ENCODE data around the gene PROSER3. TPM values are rescaled to one million over a fixed set of nuclear protein-coding genes. Genes with fewer than 3 reads are reported as not detected.
A peak's percentile ranks its signal among the peaks of the same experiment; 100 is the strongest.

Gene PROSER3
- total and polyA plus RNA-seq, 2 donors (not counting 1 experiment from before 2014, with no cell fraction given), result 26.0 to 61.0 TPM

GRCh38 chr19:35796645-35797542 is 38.9 kb downstream of the PROSER3 start:
- ATAC-seq (ENCODE audit: low read depth), result no peak
- intact Hi-C loops (cut with micrococcal nuclease), result no loop called here
- H3K4me3 Mint-ChIP-seq, result no peak overlapping the region
- no peak for TF ChIP-seq CTCF (IDR thresholded peaks at IDR 0.05)
- no peak for TF ChIP-seq EZH2 (IDR thresholded peaks at IDR 0.05; ENCODE audit: borderline replicate concordance, insufficient read depth, low read depth, low read length, poor library complexity, severe bottlenecking)
- H3K4me2 ChIP-seq (replicated peaks; ENCODE audit: low read depth, low read length, poor library complexity, severe bottlenecking), result peak overlapping the region; percentile 30
- H3K27ac Mint-ChIP-seq, result no peak overlapping the region
- H3K27me3 ChIP-seq (replicated peaks in 1 of 4; ENCODE audit: control extremely low read depth in 1 of 4, control insufficient read depth in 3 of 4, insufficient read depth in 4 of 4, low read length in 3 of 4), result peaks cover 0 to 17% (median 3%) of the 10 kb centered on the region in 4 experiments
- no peaks in the 10 kb centered on the region for H4K20me1 ChIP-seq (ENCODE audit: control insufficient read depth, insufficient read depth, low read length, poor library complexity, severe bottlenecking)
- H3K4me3 ChIP-seq (ENCODE audit: control extremely low read depth in 1 of 5, extremely low read depth in 1 of 5, insufficient read depth in 1 of 5, low read depth in 2 of 5, low read length in 4 of 5), result no peak overlapping the region
- DNase-seq, result no peak
- no peak overlapping the region for H3K9ac ChIP-seq (ENCODE audit: low read length)
- peaks cover 0 to 5% of the 10 kb centered on the region in 2 donors for H3K4me1 ChIP-seq (ENCODE audit: control insufficient read depth in 2 of 2, insufficient read depth in 2 of 2, low read length in 2 of 2)
- no peaks in the 10 kb centered on the region for H3K79me2 ChIP-seq (ENCODE audit: control insufficient read depth, insufficient read depth, low read length)
- H2AFZ ChIP-seq (ENCODE audit: insufficient read depth, low read depth, low read length, poor library complexity, severe bottlenecking), result no peak overlapping the region
- POLR2A ChIA-PET, result interaction anchor here (0.7 kb wide), 1 partner anchor 389 kb away, joined by 6 read pairs; no protein-coding TSS in a partner anchor
- no peaks in the 10 kb centered on the region for H3K9me3 Mint-ChIP-seq (ENCODE audit: insufficient read depth)
- H3K36me3 ChIP-seq (replicated peaks in 1 of 2; ENCODE audit: control extremely low read depth in 1 of 2, control insufficient read depth in 1 of 2, extremely low read depth in 1 of 2, insufficient read depth in 2 of 2, low read length in 1 of 2), result no peaks in the 10 kb centered on the region
- 26% methylated on average over 38 of the region's 39 CpGs for WGBS (ENCODE audit: insufficient coverage)
- no peak overlapping the region for H3K27ac ChIP-seq (ENCODE audit: low read length in 2 of 2)
- H3K9me3 ChIP-seq (ENCODE audit: control extremely low read depth in 1 of 3, control insufficient read depth in 2 of 3, insufficient read depth in 1 of 3, low read length in 2 of 3), result peaks cover 0 to 5% (median 0%) of the 10 kb centered on the region in 3 donors
- CTCF ChIA-PET, result no interaction called here
- H3K4me1 Mint-ChIP-seq, result peaks cover 6% of the 10 kb centered on the region
- peaks cover 27% of the 10 kb centered on the region for H3K27me3 Mint-ChIP-seq

GRCh38 chr19:35797663-35798062 is 39.7 kb downstream of the PROSER3 start:
- intact Hi-C loops (cut with micrococcal nuclease), result no loop called here
- Histone ChIP-seq H3K36me3 (replicated peaks in 1 of 2; ENCODE audit: control extremely low read depth in 1 of 2, control insufficient read depth in 1 of 2, extremely low read depth in 1 of 2, insufficient read depth in 2 of 2, low read length in 1 of 2) (no peaks in the 10 kb centered on the region), H3K4me1 (ENCODE audit: control insufficient read depth in 2 of 2, insufficient read depth in 2 of 2, low read length in 2 of 2) (peaks cover 0 to 5% of the 10 kb centered on the region in 2 donors), H3K4me2 (replicated peaks; ENCODE audit: low read depth, low read length, poor library complexity, severe bottlenecking) (peak overlapping the region; percentile 30), H3K27me3 (replicated peaks in 1 of 4; ENCODE audit: control extremely low read depth in 1 of 4, control insufficient read depth in 3 of 4, insufficient read depth in 4 of 4, low read length in 3 of 4) (peaks cover 0 to 17% (median 3%) of the 10 kb centered on the region in 4 experiments), H3K9ac (ENCODE audit: low read length) (no peak overlapping the region), H3K4me3 (ENCODE audit: control extremely low read depth in 1 of 5, extremely low read depth in 1 of 5, insufficient read depth in 1 of 5, low read depth in 2 of 5, low read length in 4 of 5) (no peak overlapping the region), H4K20me1 (ENCODE audit: control insufficient read depth, insufficient read depth, low read length, poor library complexity, severe bottlenecking) (no peaks in the 10 kb centered on the region), H3K9me3 (ENCODE audit: control extremely low read depth in 1 of 3, control insufficient read depth in 2 of 3, insufficient read depth in 1 of 3, low read length in 2 of 3) (peaks cover 0 to 13% (median 0%) of the 10 kb centered on the region in 3 donors), H3K27ac (ENCODE audit: low read length in 2 of 2) (no peak overlapping the region), H2AFZ (ENCODE audit: insufficient read depth, low read depth, low read length, poor library complexity, severe bottlenecking) (no peak overlapping the region), H3K79me2 (ENCODE audit: control insufficient read depth, insufficient read depth, low read length) (no peaks in the 10 kb centered on the region)
- peak overlapping the region; percentile 13 for H3K4me3 Mint-ChIP-seq
- no peak overlapping the region for H3K27ac Mint-ChIP-seq
- CTCF ChIA-PET, result no interaction called here
- TF ChIP-seq CTCF (IDR thresholded peaks at IDR 0.05) (no peak), EZH2 (IDR thresholded peaks at IDR 0.05; ENCODE audit: borderline replicate concordance, insufficient read depth, low read depth, low read length, poor library complexity, severe bottlenecking) (no peak)
- DNase-seq, result no peak
- no peaks in the 10 kb centered on the region for H3K9me3 Mint-ChIP-seq (ENCODE audit: insufficient read depth)
- peaks cover 26% of the 10 kb centered on the region for H3K27me3 Mint-ChIP-seq
- POLR2A ChIA-PET, result no interaction called here
- 11% methylated on average over 15 of the region's 15 CpGs for WGBS (ENCODE audit: insufficient coverage)
- ATAC-seq (ENCODE audit: low read depth), result no peak
- peaks cover 6% of the 10 kb centered on the region for H3K4me1 Mint-ChIP-seq

Data from B cell (primary cell).